HG02885 (cell line): ENCODE measurements around the gene PHF14.
A peak's percentile ranks its signal among the peaks of the same experiment; 100 is the strongest.
"Not testable (repeated sequence)": the region's sequence is repeated elsewhere in the genome, so short reads cannot be mapped to it uniquely, and the experiment has no call there.

ENCODE experiments used
- ATAC-seq: cut with Tn5 transposase; IDR thresholded peaks from one replicate; pipeline ENCODE4 v1.9.1; 2021; ENCODE audit warnings: mild to moderate bottlenecking; ENCODE audit not compliant: unreplicated experiment, poor library complexity

PHF14 gene

GRCh38 chr7:10973061-10973941, at the start of gene PHF14:
TSS of gene PHF14 (plus strand) at chr7:10973872. CDS start at chr7:10974324, 452 bp downstream.
- peak; percentile 96 for ATAC-seq

DNA sequence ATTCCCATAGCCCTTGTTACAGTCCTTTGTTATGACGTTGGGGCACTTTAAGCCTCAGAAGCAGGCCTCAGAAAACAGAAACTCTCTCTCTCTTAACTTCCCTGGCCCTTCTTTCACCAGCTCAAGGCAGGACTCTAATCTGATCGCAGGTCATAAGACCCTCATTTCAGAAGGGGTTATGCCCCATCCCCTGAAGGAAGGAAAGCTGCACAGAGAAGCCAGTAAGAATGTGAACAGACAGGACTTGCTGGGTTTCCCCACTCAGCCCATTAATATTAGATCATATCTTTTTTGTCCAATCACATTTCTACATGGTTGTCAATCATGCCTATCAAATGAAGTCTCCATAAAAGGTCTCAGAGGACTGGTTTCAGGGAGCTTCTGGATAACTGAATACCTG, 49.3 kb upstream of the PHF14 start:
- no peak for ATAC-seq

DNA sequence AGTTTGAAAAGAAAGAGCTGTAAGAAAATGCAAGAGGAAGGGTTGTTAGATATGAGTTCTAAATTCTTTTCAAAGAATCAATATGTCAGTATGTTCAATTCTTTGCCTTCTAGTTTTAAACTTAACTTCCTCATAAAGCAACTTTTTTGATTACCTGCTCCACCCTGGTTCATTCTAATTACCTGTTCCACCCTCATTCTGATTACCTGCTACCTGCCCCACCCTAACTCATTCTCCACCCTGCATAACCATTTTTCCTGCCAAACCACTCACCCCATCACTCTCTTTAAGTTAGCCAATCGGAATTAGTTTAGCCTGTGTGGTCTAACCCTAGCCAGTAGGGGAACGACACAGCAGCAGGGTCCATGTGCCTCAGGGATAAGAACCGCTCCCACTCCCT, 45.5 kb upstream of the PHF14 start:
- ATAC-seq, result not testable (repeated sequence)

GRCh38 chr7:10930551-10930950, 43.1 kb upstream of the PHF14 start:
- ATAC-seq, result no peak

DNA sequence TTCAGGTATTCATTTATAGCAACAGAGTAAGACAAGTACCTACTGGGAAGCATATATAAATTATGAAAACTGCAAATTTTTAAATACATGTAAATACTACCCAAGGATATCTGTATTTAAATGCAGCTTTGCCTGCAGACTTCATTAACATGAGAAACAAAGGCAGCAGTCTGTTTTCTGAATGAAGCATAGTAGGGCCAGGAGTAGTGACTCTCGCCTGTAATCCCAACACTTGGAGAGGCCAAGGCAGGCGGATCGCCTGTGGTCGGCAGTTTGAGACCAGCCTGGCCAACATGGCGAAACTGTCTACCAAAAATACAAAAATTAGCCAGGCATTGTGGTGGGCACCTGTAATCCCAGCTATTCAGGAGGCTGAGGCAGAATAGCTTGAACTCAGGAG, 42.5 kb upstream of the PHF14 start:
- no peak for ATAC-seq

GRCh38 chr7:10934292-10934691, 39.4 kb upstream of the PHF14 start:
- ATAC-seq, result no peak

DNA sequence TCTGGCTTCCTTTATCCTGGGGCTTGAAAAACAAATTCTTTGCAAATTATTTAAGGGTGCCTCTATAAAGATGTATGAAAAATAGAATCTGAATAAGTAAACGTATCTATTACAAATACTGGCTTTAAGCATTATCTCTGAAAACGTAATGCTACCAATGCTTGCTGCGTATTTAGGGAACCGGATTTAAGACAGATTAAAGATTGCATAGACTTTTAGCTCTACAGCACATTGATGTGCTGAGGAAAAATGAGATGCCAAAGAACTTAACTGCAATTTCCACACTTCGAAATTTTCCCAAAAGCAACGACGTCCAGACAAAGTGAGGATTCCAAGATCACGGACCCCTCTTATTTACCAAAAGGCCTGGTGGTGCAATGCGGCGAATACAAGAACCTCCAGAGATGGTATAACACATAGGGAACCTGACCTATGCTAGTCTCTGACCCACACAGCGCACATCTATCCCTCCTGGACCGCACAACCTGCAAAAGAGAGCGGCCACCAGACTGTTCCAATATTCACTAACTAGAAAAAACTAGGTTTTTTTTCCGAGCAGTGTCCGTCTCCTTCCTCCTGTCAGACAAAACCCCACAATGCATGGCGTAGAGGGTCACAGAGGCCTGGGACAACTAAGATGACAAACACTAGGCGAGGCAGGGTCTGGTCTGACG, 34.3 kb upstream of the PHF14 start:
- peak; percentile 8 for ATAC-seq

DNA sequence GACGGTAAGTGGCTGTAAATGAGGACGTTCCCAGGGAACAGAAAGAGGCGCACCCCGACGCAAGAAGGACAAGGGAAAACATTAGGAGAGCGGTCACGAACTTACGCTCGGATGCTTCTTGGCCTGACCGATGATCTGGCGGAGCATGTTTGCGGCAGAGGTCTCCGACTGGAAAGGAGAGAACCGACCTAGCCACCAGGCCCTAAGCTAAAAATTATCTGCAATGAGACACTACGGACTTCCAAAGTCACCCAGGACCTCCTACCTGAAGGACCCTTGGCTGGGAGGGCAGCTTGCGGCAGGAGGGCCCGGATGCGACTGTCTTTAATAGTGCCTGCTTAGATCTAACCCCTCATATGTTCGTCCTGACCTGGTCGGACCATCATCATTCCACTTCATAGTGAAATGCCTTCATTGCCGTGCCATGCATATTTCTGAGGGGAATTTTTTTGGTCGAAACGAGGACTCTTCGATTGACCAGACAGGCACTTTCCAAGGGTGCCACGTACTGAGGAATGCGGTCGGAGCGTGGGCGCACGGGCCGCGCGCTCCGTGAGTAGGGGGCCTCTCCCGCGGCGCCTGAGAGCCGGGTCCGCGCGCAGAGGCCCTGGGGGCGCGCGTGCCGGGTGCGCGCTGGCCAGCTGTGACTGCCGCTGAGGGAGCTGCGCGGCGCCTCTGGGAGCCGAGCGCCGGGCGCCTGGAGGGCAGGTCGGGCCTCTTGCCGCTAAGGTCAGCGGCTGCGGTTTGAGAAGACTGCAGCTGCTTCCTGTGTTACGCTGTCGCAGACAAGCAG, 33.6 kb upstream of the PHF14 start:
- peak; percentile 91 for ATAC-seq

GRCh38 chr7:10940704-10941355, 32.8 kb upstream of the PHF14 start:
- ATAC-seq, result no peak

- no peak for ATAC-seq
These were observed 23.2 kb upstream of the PHF14 start for GRCh38 chr7:10950494-10950893.

DNA sequence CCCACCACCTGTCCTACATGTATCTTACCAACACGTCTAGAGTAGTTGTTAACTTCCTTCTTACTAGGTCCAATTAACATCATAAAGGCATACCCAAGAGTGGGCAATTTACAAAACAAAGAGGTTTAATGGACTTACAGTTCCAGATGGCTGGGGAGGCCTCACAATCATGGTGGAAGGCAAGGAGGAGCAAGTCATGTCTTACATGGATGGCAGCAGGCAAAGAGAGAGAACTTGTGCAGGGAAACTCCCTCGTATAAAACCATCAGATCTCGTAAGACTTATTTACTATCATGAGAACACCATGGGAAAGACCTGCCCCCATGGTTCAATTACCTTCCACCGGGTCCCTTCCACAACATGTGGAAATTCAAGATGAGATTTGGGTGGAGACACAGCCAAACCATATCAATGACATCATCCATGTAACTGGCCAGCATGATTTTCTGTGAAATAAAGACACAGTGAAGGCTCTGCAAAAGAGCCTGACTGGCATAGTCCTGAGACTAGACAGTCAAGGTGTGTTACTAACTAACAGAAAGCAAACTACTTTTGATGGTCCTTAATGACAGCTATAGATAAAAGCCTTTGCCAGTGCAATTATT, 22.6 kb upstream of the PHF14 start:
- not testable (repeated sequence) for ATAC-seq

GRCh38 chr7:10952588-10952987, 21.1 kb upstream of the PHF14 start:
- peak; percentile 5 for ATAC-seq

- ATAC-seq, result peak; percentile 48
These were observed 20.5 kb upstream of the PHF14 start for GRCh38 chr7:10953078-10953750.

DNA sequence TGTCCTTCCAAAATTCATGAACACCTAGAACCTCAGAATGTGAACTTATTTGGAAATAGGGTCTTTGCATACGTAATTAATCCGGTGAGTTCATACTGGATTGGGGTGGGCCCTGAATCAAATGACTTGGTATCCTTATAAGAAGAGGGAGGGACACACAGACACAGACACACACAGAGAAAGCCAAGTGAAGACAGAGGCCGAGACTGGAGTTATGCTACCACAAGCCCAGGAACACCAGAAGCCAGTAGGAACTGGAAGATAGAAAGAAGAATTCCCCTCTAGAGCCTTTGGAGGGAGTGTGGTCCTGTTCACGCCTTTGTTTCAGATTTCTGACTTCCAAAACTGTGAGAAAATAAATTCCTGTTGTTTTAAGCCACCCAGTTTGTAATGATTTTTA, 17.1 kb upstream of the PHF14 start:
- no peak for ATAC-seq

GRCh38 chr7:10960242-10960641, 13.4 kb upstream of the PHF14 start:
- not testable (repeated sequence) for ATAC-seq

GRCh38 chr7:10965016-10965415, 8.7 kb upstream of the PHF14 start:
- ATAC-seq, result not testable (repeated sequence)

GRCh38 chr7:10972174-10972573, 1.5 kb upstream of the PHF14 start:
- ATAC-seq, result no peak

GRCh38 chr7:10973942-10974911, 555 bp downstream of the PHF14 start:
- ATAC-seq, result peak; percentile 36
